ENCODE measurements around the gene ALX1.
"Not testable (repeated sequence)": the region's sequence is repeated elsewhere in the genome, so short reads cannot be mapped to it uniquely, and the experiment has no call there.

The ALX1 gene

GRCh38 chr12:85308374-85308773 is 28.4 kb downstream of the ALX1 start:
- no peak for DNase-seq

- DNase-seq, result no peak
These were observed 29.1 kb downstream of the ALX1 start for GRCh38 chr12:85309125-85309566.

GRCh38 chr12:85310025-85310424 is 30.0 kb downstream of the ALX1 start:
- DNase-seq, result no peak

GRCh38 chr12:85310456-85311076 is 30.5 kb downstream of the ALX1 start:
- DNase-seq, result no peak

GRCh38 chr12:85317866-85318636 is 38.0 kb downstream of the ALX1 start:
- DNase-seq, result not testable (repeated sequence)

GRCh38 chr12:85322715-85323114 is 42.7 kb downstream of the ALX1 start:
- no peak for DNase-seq

- no peak for DNase-seq
These were observed 45.4 kb downstream of the ALX1 start for GRCh38 chr12:85325442-85325841.

GRCh38 chr12:85329913-85330312 is 49.9 kb downstream of the ALX1 start:
- no peak for DNase-seq

GRCh38 chr12:85348779-85349178 is 68.8 kb downstream of the ALX1 start:
- DNase-seq, result no peak

GRCh38 chr12:85350356-85350755 is 70.3 kb downstream of the ALX1 start:
- no peak for DNase-seq

Measured in activated CD4-positive, alpha-beta T cell treated with anti-CD3 and anti-CD28 coated beads, Interleukin-2, amount 50 U/mL, for 48 hours (primary cell).